WTC11 (cell line): ENCODE results near the gene MEOX2.

Experiments
- CTCF ChIP-seq: fragments of 200-600 bp; IDR thresholded peaks from 2 replicates; pipeline ENCODE4 v1.8.0; 2022; ENCODE audit warnings: antibody characterized with exemption
- FOXK1 ChIP-seq: sonication (generic); formaldehyde crosslinking; IDR thresholded peaks from 2 replicates; pipeline ENCODE4 v1.8.0; 2022; ENCODE audit warnings: mild to moderate bottlenecking, moderate library complexity, missing genetic modification reagents
- HMGXB4 ChIP-seq: sonication (generic); formaldehyde crosslinking; IDR thresholded peaks from 2 replicates; pipeline ENCODE4 v1.8.1; 2023; ENCODE audit warnings: mild to moderate bottlenecking, moderate library complexity, missing genetic modification reagents
- PRDM15 ChIP-seq: sonication (generic); formaldehyde crosslinking; IDR thresholded peaks from 2 replicates; pipeline ENCODE4 v1.8.0; 2022; ENCODE audit warnings: missing genetic modification reagents
- TP53 ChIP-seq: sonication (generic); formaldehyde crosslinking; IDR thresholded peaks from 2 replicates; pipeline ENCODE4 v1.8.1; 2023; ENCODE audit warnings: mild to moderate bottlenecking, missing genetic modification reagents

- no peak for TF ChIP-seq TP53
- no peak for TF ChIP-seq FOXK1 (CRISPR knock-in tag)
- no peak for TF ChIP-seq HMGXB4
- TF ChIP-seq CTCF: no peak
- no peak for TF ChIP-seq PRDM15 (CRISPR knock-in tag)
Measured at GRCh38 chr7:15658247-15658646, 28.2 kb downstream of the MEOX2 start.
